GM18502 (cell line): ENCODE results near the gene GLRB.
"Not testable (repeated sequence)": the region's sequence is repeated elsewhere in the genome, so short reads cannot be mapped to it uniquely, and the experiment has no call there.

Experiments
- ATAC-seq: cut with Tn5 transposase; IDR thresholded peaks from one replicate; pipeline ENCODE4 v1.9.1; 2021; ENCODE audit warnings: mild to moderate bottlenecking; ENCODE audit not compliant: unreplicated experiment, poor library complexity

GLRB gene

GRCh38 chr4:157121401-157121800, 45.5 kb downstream of the GLRB start:
- ATAC-seq = no peak

GRCh38 chr4:157127571-157127970, 51.6 kb downstream of the GLRB start:
- no peak for ATAC-seq

- ATAC-seq = no peak
These were observed 52.4 kb downstream of the GLRB start for GRCh38 chr4:157128395-157128794.

GRCh38 chr4:157141976-157142375, 66.0 kb downstream of the GLRB start:
- ATAC-seq = no peak

- ATAC-seq = no peak
These were observed 67.4 kb downstream of the GLRB start for GRCh38 chr4:157143369-157143768.

GRCh38 chr4:157151711-157152110, 75.8 kb downstream of the GLRB start:
- no peak for ATAC-seq

- no peak for ATAC-seq
These were observed 90.1 kb downstream of the GLRB start for GRCh38 chr4:157165935-157166610.

- ATAC-seq = no peak
These were observed 94.4 kb downstream of the GLRB start for GRCh38 chr4:157170321-157170720.

- no peak for ATAC-seq
These were observed 96.1 kb downstream of the GLRB start for GRCh38 chr4:157172011-157172410.

- ATAC-seq = not testable (repeated sequence)
These were observed 104.3 kb downstream of the GLRB start for GRCh38 chr4:157180268-157180667.

GRCh38 chr4:157184300-157184699, 108.3 kb downstream of the GLRB start:
- ATAC-seq = no peak

GRCh38 chr4:157185363-157185762, 109.4 kb downstream of the GLRB start:
- ATAC-seq = no peak

- ATAC-seq = no peak
These were observed 119.4 kb downstream of the GLRB start for GRCh38 chr4:157195374-157195773.

GRCh38 chr4:157196046-157196445, 120.1 kb downstream of the GLRB start:
- no peak for ATAC-seq

- ATAC-seq = no peak
These were observed 128.8 kb downstream of the GLRB start for GRCh38 chr4:157204634-157205244.

GRCh38 chr4:157217708-157218107, 141.8 kb downstream of the GLRB start:
- no peak for ATAC-seq

GRCh38 chr4:157219711-157220370, 143.9 kb downstream of the GLRB start:
- no peak for ATAC-seq

- no peak for ATAC-seq
These were observed 144.5 kb downstream of the GLRB start, which contains the start of gene GRIA2 for GRCh38 chr4:157220371-157220881. TSS of gene GRIA2 (plus strand) at chr4:157220728. CDS start at chr4:157221043, 315 bp downstream.

GRCh38 chr4:157221426-157221894, 145.5 kb downstream of the GLRB start:
- ATAC-seq = no peak
